ENCODE results near the gene CBX3. TPM values are rescaled to one million over a fixed set of nuclear protein-coding genes. Genes with fewer than 3 reads are reported as not detected.
"Not testable (repeated sequence)": the region's sequence is repeated elsewhere in the genome, so short reads cannot be mapped to it uniquely, and the experiment has no call there.

Gene CBX3
- total RNA-seq, 1 donor from 2014 or later: 148 TPM

DNA sequence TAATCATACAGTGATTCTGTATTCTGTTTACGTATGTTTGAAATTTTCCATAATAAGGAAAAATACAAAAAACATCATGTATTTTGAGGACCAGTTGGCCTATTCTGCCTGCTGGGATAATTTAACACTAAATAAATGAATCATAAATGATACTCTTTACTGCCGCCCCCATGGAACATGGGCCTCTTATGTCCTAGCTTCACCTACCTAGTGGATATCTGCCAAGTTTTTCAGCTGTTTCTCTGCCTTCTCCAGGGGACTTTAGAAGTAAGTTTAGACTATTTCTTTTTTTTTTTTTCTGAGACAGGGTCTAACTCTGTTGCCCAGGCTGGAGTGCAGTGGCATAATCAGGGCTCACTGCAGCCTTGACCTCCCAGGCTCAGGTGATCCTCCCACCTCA lies 39.1 kb upstream of the CBX3 start:
- TF ChIP-seq CTCF (IDR thresholded peaks at IDR 0.05; ENCODE audit: insufficient read depth, low read depth, low read length) (no peak), EZH2 (IDR thresholded peaks at IDR 0.05; ENCODE audit: insufficient read depth, low read length) (no peak)
- FAIRE-seq (no peak), DNase-seq (ENCODE audit: low read depth) (no peak)
- Mint-ChIP-seq H3K4me1 (ENCODE audit: low read depth, unreplicated experiment) (peaks cover 44% of the 10 kb centered on the region), H3K36me3 (ENCODE audit: low read depth, unreplicated experiment) (peaks cover 5% of the 10 kb centered on the region), H3K27ac (ENCODE audit: unreplicated experiment) (no peak overlapping the region), H3K9me3 (ENCODE audit: unreplicated experiment) (no peaks in the 10 kb centered on the region), H3K27me3 (ENCODE audit: low read depth, unreplicated experiment) (no peaks in the 10 kb centered on the region), H3K4me3 (ENCODE audit: unreplicated experiment) (no peak overlapping the region)
- H3K9me3 ChIP-seq (ENCODE audit: insufficient read depth, low read depth, low read length): no peaks in the 10 kb centered on the region
- no peak overlapping the region for H3K4me2 ChIP-seq (ENCODE audit: low read length)
- H3K4me3 ChIP-seq (ENCODE audit: insufficient read depth, low read depth, low read length): no peak overlapping the region
- peaks cover 14% of the 10 kb centered on the region for H3K4me1 ChIP-seq (ENCODE audit: insufficient read depth, low read length)
- no peak overlapping the region for H3K27ac ChIP-seq (ENCODE audit: low read depth, low read length)
- H3K9ac ChIP-seq (ENCODE audit: low read length): no peak overlapping the region
- peaks cover 11% of the 10 kb centered on the region for H4K20me1 ChIP-seq (ENCODE audit: insufficient read depth, low read length)
- H3K27me3 ChIP-seq (ENCODE audit: insufficient read depth, low read length): no peaks in the 10 kb centered on the region
- peaks cover 32% of the 10 kb centered on the region for H3K79me2 ChIP-seq (ENCODE audit: insufficient read depth, low read length)
- no peak overlapping the region for H2AFZ ChIP-seq (ENCODE audit: low read depth, low read length)
- H3K36me3 ChIP-seq (ENCODE audit: insufficient read depth, low read length): no peaks in the 10 kb centered on the region

GRCh38 chr7:26163804-26164203 lies 37.7 kb upstream of the CBX3 start:
- not testable (repeated sequence) for H3K4me2 ChIP-seq (ENCODE audit: low read length); H3K4me3 ChIP-seq (ENCODE audit: insufficient read depth, low read depth, low read length); H3K9me3 Mint-ChIP-seq (ENCODE audit: unreplicated experiment); H3K27ac Mint-ChIP-seq (ENCODE audit: unreplicated experiment); H3K4me1 ChIP-seq (ENCODE audit: insufficient read depth, low read length); H3K9me3 ChIP-seq (ENCODE audit: insufficient read depth, low read depth, low read length); H3K4me3 Mint-ChIP-seq (ENCODE audit: unreplicated experiment); H3K36me3 Mint-ChIP-seq (ENCODE audit: low read depth, unreplicated experiment); H3K27me3 ChIP-seq (ENCODE audit: insufficient read depth, low read length); H2AFZ ChIP-seq (ENCODE audit: low read depth, low read length); H3K27ac ChIP-seq (ENCODE audit: low read depth, low read length); DNase-seq (ENCODE audit: low read depth); H3K27me3 Mint-ChIP-seq (ENCODE audit: low read depth, unreplicated experiment); H3K36me3 ChIP-seq (ENCODE audit: insufficient read depth, low read length); FAIRE-seq; H3K9ac ChIP-seq (ENCODE audit: low read length)
- peaks cover 19% of the 10 kb centered on the region for H3K79me2 ChIP-seq (ENCODE audit: insufficient read depth, low read length)
- H3K4me1 Mint-ChIP-seq (ENCODE audit: low read depth, unreplicated experiment): peaks cover 30% of the 10 kb centered on the region
- H4K20me1 ChIP-seq (ENCODE audit: insufficient read depth, low read length): peaks cover 11% of the 10 kb centered on the region

DNA sequence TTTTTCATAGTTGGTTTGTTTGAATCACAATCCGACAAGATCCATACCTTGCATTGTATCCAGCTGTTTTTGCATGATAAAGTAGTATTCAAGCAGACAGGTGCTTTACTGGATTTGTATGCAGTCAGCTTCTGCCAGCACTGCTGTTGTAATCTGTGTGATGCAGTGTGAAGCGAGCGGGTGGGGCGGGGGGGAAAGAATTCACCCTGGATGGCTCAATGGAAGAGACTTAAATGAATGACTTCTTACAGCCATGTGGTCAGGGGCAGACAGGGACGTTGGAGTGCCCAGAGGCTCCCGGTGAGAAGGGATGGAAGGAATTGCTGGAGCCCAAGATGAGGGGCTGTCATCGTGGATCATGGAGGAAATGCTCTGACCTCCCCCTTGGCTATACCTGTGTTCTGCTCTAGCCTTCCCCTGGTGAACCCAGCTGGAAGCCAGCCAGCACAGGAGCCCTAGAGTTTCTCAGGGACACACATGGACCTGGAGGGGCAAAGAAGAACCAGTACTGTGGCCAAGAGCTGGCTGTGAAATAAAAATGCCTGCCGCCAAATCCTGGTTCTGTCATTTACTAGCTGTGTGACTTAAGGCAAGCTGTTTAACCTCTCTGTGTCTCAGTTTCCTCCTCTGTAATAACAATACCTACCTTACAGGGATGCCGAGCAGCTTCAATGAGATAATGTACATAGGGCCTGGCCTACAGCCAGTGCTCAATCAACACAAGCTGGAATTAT lies 35.4 kb upstream of the CBX3 start:
- Histone ChIP-seq H3K27ac (ENCODE audit: low read depth, low read length) (no peak overlapping the region), H3K9ac (ENCODE audit: low read length) (no peak overlapping the region), H3K4me1 (ENCODE audit: insufficient read depth, low read length) (no peaks in the 10 kb centered on the region), H3K4me3 (ENCODE audit: insufficient read depth, low read depth, low read length) (no peak overlapping the region), H3K36me3 (ENCODE audit: insufficient read depth, low read length) (no peaks in the 10 kb centered on the region), H3K9me3 (ENCODE audit: insufficient read depth, low read depth, low read length) (no peaks in the 10 kb centered on the region), H3K4me2 (ENCODE audit: low read length) (no peak overlapping the region), H4K20me1 (ENCODE audit: insufficient read depth, low read length) (peaks cover 11% of the 10 kb centered on the region), H2AFZ (ENCODE audit: low read depth, low read length) (no peak overlapping the region), H3K79me2 (ENCODE audit: insufficient read depth, low read length) (peaks cover 9% of the 10 kb centered on the region), H3K27me3 (ENCODE audit: insufficient read depth, low read length) (no peaks in the 10 kb centered on the region)
- Mint-ChIP-seq H3K9me3 (ENCODE audit: unreplicated experiment) (no peaks in the 10 kb centered on the region), H3K4me3 (ENCODE audit: unreplicated experiment) (no peak overlapping the region), H3K27me3 (ENCODE audit: low read depth, unreplicated experiment) (no peaks in the 10 kb centered on the region), H3K36me3 (ENCODE audit: low read depth, unreplicated experiment) (peaks cover 2% of the 10 kb centered on the region), H3K27ac (ENCODE audit: unreplicated experiment) (no peak overlapping the region), H3K4me1 (ENCODE audit: low read depth, unreplicated experiment) (peaks cover 9% of the 10 kb centered on the region)
- no peak for DNase-seq (ENCODE audit: low read depth)
- no peak for FAIRE-seq
- TF ChIP-seq EZH2 (IDR thresholded peaks at IDR 0.05; ENCODE audit: insufficient read depth, low read length) (no peak), CTCF (IDR thresholded peaks at IDR 0.05; ENCODE audit: insufficient read depth, low read depth, low read length) (no peak)
